Subcutaneous adipose tissue (tissue), 4 donors: ENCODE data around the gene DNM3. TPM values are rescaled to one million over a fixed set of nuclear protein-coding genes. Genes with fewer than 3 reads are reported as not detected.

Source experiments
- CTCF ChIP-seq: fragments of 450-650 bp; IDR thresholded peaks from one replicate; pipeline ENCODE4 v1.5.1; 2016; ENCODE audit warnings: low read depth, mild to moderate bottlenecking, control low read depth, antibody characterized with exemption, moderate library complexity
- total RNA-seq, 4 donors: library from RNA; depleted of rRNA; stranded (reverse); fragments of >200 nt; gene quantifications; one replicate each; pipeline ENCODE4 v1.1.0, GENCODE V29; 2016

The DNM3 gene
- total RNA-seq, 4 donors from 2014 or later = 4.1 to 8.8 (median 7.6) TPM

GRCh38 chr1:172043900-172044299, 202.6 kb downstream of the DNM3 start:
- no peak for TF ChIP-seq CTCF

GRCh38 chr1:172051898-172052297, 210.6 kb downstream of the DNM3 start:
- no peak for TF ChIP-seq CTCF

- TF ChIP-seq CTCF = no peak
Observed at GRCh38 chr1:172054172-172054571, 212.9 kb downstream of the DNM3 start.

- TF ChIP-seq CTCF = no peak
Observed at GRCh38 chr1:172068334-172068733, 227.0 kb downstream of the DNM3 start.

GRCh38 chr1:172069051-172069450, 227.8 kb downstream of the DNM3 start:
- TF ChIP-seq CTCF = no peak

- no peak for TF ChIP-seq CTCF
Observed at GRCh38 chr1:172069534-172069933, 228.2 kb downstream of the DNM3 start.

- no peak for TF ChIP-seq CTCF
Observed at GRCh38 chr1:172070055-172070454, 228.8 kb downstream of the DNM3 start.
